CD4-positive, alpha-beta T cell treated with Interleukin-12 subunit alpha and Interleukin-12 subunit beta, for 1 hour (primary cell): ENCODE results near the gene ATP2C1.

Source experiments
- DNase-seq: peaks from one replicate; pipeline ENCODE4 v3.0.0-alpha.2; 2020

The ATP2C1 gene

DNA sequence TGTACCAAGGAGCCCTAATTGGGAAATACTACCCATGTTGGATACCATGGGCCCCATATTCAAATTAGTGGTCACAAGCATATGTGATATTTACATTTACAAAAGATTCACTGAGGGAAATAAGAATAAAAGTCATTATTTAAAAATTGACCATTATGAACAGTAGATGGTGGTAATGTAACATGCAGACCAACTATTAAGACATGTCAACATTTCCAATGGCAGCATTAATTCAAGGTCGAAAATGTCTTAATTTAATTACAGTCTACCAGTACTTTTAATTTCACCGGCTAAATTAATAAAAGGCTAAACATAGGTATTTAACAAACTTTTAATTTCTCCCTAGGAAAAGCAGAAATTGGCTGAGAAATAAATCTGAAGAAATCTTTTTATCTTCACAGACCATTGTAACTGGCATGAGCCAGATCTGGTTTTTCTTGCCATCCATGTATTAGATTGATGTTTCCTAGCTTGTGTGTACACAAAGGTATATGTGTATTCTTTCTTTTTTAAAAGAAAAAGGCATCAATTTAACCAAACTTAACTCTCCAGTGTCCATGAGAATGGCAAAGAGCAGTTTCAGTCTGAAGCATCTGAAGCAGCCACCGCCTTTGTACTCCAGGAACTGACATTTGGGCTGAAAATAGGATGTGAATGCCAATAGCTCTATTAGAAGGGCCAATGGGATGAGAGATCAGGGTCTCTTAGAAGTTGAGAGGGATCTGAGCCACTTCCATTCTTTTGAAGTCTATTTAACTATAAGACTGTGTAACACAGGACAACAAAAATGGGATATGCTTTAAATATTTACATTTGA, 159.4 kb downstream of the ATP2C1 start:
- DNase-seq = no peak
